ENCODE results near the gene COA7. TPM values are rescaled to one million over a fixed set of nuclear protein-coding genes. Genes with fewer than 3 reads are reported as not detected.

Gene COA7
- total RNA-seq (2013; cell fraction: nucleolus; rRNA removed), result 3.2 and 4.1 TPM in 2 replicates
- total RNA-seq (2014; rRNA removed) (6.8 and 7.5 TPM in 2 replicates), total RNA-seq (2014; rRNA removed; fragmentation: Illumina TruSeq; extraction: Trizol) (17.3 and 18.4 TPM in 2 replicates), total RNA-seq (2021) (20.0 and 20.2 TPM in 2 replicates), polyA plus RNA-seq (2011; rRNA removed) (13.7 and 16.1 TPM in 2 replicates), polyA plus RNA-seq (2014; fragmentation: Illumina TruSeq; extraction: Trizol) (15.4 and 15.7 TPM in 2 replicates), polyA plus RNA-seq (2014; fragmentation: Nextera tagmentation; extraction: Ambion mirVana) (10 to 100 TPM; 12.4 to 13.4 TPM), polyA plus RNA-seq (2014; rRNA removed) (13.1 and 14.0 TPM in 2 replicates), polyA plus RNA-seq (2016; fragmentation: Nextera tagmentation; extraction: Ambion mirVana) (10 to 100 TPM; 15.4 to 19.6 TPM), polyA minus RNA-seq (2011; rRNA and poly(A)+ RNA removed) (19.2 and 23.5 TPM in 2 replicates), Bru-seq, nascent RNA (percentile 68 among the genes with signal in this experiment), BruChase-seq, experiment 1, labeled RNA remaining after a 6-hour chase (percentile 67 among the genes with signal in this experiment), BruChase-seq, experiment 2, labeled RNA remaining after a 2-hour chase (percentile 77 among the genes with signal in this experiment)
- polyA plus RNA-seq (2011; ENCODE audit: low read depth), result 7.8 TPM
- 14.9 and 19.2 TPM in 2 replicates for polyA plus RNA-seq (2011; cell fraction: cytosol; rRNA removed)
- 3.9 and 4.1 TPM in 2 replicates for polyA plus RNA-seq (2011; cell fraction: nucleus; rRNA removed)
- 7.1 and 9.2 TPM in 2 replicates for polyA plus RNA-seq (2012)
- 4.9 and 5.6 TPM in 2 replicates for polyA minus RNA-seq (2011; cell fraction: cytosol; rRNA and poly(A)+ RNA removed)
- 0.97 and 2.4 TPM in 2 replicates for polyA minus RNA-seq (2011; cell fraction: nucleus; rRNA and poly(A)+ RNA removed)
- long read RNA-seq, experiment 1, full-length matches to known transcripts, result 16 of 16 reads
- long read RNA-seq, experiment 1, partial matches to known transcripts, result 0 of 16 reads
- long read RNA-seq, experiment 1, other reads (novel, unspliced or antisense), result 0 of 16 reads
- long read RNA-seq, experiment 2, full-length matches to known transcripts, result 91 of 95 reads
- long read RNA-seq, experiment 2, partial matches to known transcripts, result 1 of 95 reads
- long read RNA-seq, experiment 2, other reads (novel, unspliced or antisense), result 3 of 95 reads

DNA sequence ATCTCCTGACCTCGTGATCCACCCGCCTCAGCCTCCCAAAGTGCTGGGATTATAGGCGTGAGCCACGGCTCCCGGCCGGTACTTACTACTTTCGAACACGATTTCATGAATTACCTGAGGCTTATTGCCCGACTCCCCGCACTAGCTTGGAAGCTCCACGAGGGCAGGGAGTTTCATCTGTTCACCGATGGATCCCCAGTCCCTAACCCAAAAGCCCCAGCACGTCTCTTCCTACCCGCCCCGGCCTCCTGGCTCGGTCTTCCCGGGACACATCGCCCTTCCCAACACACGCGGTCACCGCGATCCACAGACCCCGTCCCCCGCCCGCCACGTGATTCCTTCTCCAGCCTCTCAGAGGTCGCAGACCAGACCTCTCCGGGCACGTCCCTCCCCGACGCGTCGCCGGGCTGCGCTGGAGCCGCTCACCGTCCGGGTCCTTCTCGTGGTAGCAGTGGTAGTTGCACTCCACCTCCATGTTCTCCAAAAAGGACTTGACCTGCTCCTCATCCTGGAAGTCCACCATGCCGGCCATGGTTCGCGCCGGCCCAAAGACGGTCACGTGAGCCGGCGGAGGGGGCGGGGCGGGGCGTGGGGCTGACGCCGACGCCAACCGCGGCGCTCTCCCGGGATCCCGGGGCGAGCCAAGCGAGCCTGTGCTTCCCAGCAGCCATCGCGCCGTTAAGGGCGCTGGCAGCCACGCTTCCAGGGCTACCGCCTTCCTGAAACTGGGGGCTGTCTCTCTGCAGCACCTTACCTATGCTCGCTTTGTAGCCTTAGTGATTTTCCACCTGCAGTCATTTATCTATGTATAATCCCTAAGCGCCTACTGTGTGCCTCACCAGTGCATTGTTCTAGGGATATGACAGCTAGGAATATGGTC, at the start of gene COA7:
Gene COA7 (minus strand): TSS at position 553 of the 880 bp plus-strand sequence. CDS start 21 bp downstream, at position 532.
- intact Hi-C loops (cut with micrococcal nuclease; ENCODE audit: unreplicated experiment) (no loop called here), in situ Hi-C loops (cut with MboI) (no loop called here)
- under 1% methylated on average over 53 of the region's 68 CpGs for WGBS (ENCODE audit: insufficient coverage, insufficient replicate concordance, low lambda C conversion rate, missing lambda C conversion rate)
- ChIA-PET RAD21 (ENCODE audit: unreplicated experiment) (interaction anchor here (2.0 kb wide), 1 partner anchor 224 kb away, joined by 5 read pairs; the partner anchor contains the start of gene ECHDC2), SMC1A (ENCODE audit: uncharacterized antibody, unreplicated experiment) (interaction anchor here (0.6 to 1.6 kb wide), 5 partner anchors 11 to 486 kb away, joined by 3 to 4 read pairs (median 3); no protein-coding TSS in a partner anchor), CTCF (interaction anchor here (0.7 to 2.2 kb wide), 5 partner anchors 10 to 484 kb away, joined by 3 to 11 read pairs (median 6); no protein-coding TSS in a partner anchor), POLR2A (no interaction called here)
- H3K9me3 ChIP-seq (replicated peaks; ENCODE audit: control insufficient read depth, insufficient read depth, low read length), result no peaks in the 10 kb centered on the region
- H3K27me3 ChIP-seq (replicated peaks in 1 of 2; ENCODE audit: control insufficient read depth in 2 of 2, insufficient read depth in 2 of 2, low read length in 1 of 2), result no peaks in the 10 kb centered on the region
- H3K4me2 ChIP-seq (ENCODE audit: control insufficient read depth, insufficient read depth), result peak within 1 kb of the TSS; percentile 90
- FAIRE-seq (no peak), DNase-seq (ENCODE audit: low read depth, low spot score) (peak; percentile 23), ATAC-seq (peak; percentile 70)
- peak within 1 kb of the TSS; percentile 74 for H3K9ac ChIP-seq (ENCODE audit: control insufficient read depth, insufficient read depth, low read length)
- no peaks in the 10 kb centered on the region for H4K20me1 ChIP-seq (ENCODE audit: control insufficient read depth, insufficient read depth)
- H3K79me2 ChIP-seq (ENCODE audit: control insufficient read depth, insufficient read depth, low read length), result peaks cover 27% of the 10 kb centered on the region
- H3K4me3 ChIP-seq, result peak within 1 kb of the TSS; percentile 75
- H3K27ac ChIP-seq (ENCODE audit: control insufficient read depth, insufficient read depth), result peak within 1 kb of the TSS; percentile 80
- H3K36me3 ChIP-seq (ENCODE audit: control insufficient read depth in 2 of 2, insufficient read depth in 2 of 2, low read length in 1 of 2), result no peaks in the 10 kb centered on the region
- peak within 1 kb of the TSS; percentile 81 for H2AFZ ChIP-seq (ENCODE audit: control insufficient read depth, low read depth, low read length)
- no TSS peak for BruUV-seq (replicated peaks)
- no peaks in the 10 kb centered on the region; the same call in 1 of the 2 replicates for H3K4me1 ChIP-seq (ENCODE audit: control insufficient read depth, insufficient read depth, low read length)
- peak; percentile 35 for TF ChIP-seq RELA (IDR thresholded peaks at IDR 0.05; ENCODE audit: borderline replicate concordance, partially characterized antibody)
- TF ChIP-seq ZNF207 (IDR thresholded peaks at IDR 0.05; ENCODE audit: borderline replicate concordance), result 0 out of 2 replicates have a peak, but pooled peaks have one; percentile 29
- TF ChIP-seq BACH1 (IDR thresholded peaks at IDR 0.05; ENCODE audit: borderline replicate concordance), result 0 out of 2 replicates have a peak, but pooled peaks have one; percentile 4
- TF ChIP-seq GATAD2B (conservative IDR thresholded peaks at IDR 0.05; ENCODE audit: low read depth), result peak; percentile 55
- TF ChIP-seq CHD4 (IDR thresholded peaks at IDR 0.05), result no peak
- peak; percentile 74 for TF ChIP-seq POLR2A (IDR thresholded peaks at IDR 0.05; ENCODE audit: low read depth, low read length)
- TF ChIP-seq CREB1 (IDR thresholded peaks at IDR 0.05; ENCODE audit: low read depth), result peak; percentile 31; the same call in 1 of the 2 replicates
- TF ChIP-seq, protein P1, sequence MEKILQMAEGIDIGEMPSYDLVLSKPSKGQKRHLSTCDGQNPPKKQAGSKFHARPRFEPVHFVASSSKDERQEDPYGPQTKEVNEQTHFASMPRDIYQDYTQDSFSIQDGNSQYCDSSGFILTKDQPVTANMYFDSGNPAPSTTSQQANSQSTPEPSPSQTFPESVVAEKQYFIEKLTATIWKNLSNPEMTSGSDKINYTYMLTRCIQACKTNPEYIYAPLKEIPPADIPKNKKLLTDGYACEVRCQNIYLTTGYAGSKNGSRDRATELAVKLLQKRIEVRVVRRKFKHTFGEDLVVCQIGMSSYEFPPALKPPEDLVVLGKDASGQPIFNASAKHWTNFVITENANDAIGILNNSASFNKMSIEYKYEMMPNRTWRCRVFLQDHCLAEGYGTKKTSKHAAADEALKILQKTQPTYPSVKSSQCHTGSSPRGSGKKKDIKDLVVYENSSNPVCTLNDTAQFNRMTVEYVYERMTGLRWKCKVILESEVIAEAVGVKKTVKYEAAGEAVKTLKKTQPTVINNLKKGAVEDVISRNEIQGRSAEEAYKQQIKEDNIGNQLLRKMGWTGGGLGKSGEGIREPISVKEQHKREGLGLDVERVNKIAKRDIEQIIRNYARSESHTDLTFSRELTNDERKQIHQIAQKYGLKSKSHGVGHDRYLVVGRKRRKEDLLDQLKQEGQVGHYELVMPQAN (conservative IDR thresholded peaks at IDR 0.05), result peak; percentile 53; the same call in 1 of the 2 replicates
- TF ChIP-seq SP1 (IDR thresholded peaks at IDR 0.05; ENCODE audit: low read depth, low read length), result peak; percentile 37
- no peak for TF ChIP-seq HCFC1 (IDR thresholded peaks at IDR 0.05; ENCODE audit: low read length)
- TF ChIP-seq CHD1 (IDR thresholded peaks at IDR 0.05; ENCODE audit: low read depth, low read length), result no peak
- TF ChIP-seq POLR2AphosphoS5 (IDR thresholded peaks at IDR 0.05; ENCODE audit: low read length), result peak; percentile 50; the same call in 1 of the 2 replicates
- TF ChIP-seq, protein P2, sequence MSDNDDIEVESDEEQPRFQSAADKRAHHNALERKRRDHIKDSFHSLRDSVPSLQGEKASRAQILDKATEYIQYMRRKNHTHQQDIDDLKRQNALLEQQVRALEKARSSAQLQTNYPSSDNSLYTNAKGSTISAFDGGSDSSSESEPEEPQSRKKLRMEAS (IDR thresholded peaks at IDR 0.05; ENCODE audit: low read depth, low read length), result peak; percentile 18
- peak; percentile 29 for TF ChIP-seq MEF2B (IDR thresholded peaks at IDR 0.05; ENCODE audit: partially characterized antibody, poor library complexity, severe bottlenecking)
- TF ChIP-seq, protein P3, sequence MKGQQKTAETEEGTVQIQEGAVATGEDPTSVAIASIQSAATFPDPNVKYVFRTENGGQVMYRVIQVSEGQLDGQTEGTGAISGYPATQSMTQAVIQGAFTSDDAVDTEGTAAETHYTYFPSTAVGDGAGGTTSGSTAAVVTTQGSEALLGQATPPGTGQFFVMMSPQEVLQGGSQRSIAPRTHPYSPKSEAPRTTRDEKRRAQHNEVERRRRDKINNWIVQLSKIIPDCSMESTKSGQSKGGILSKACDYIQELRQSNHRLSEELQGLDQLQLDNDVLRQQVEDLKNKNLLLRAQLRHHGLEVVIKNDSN (IDR thresholded peaks at IDR 0.05; ENCODE audit: borderline replicate concordance, extremely low read length, insufficient read depth, low read depth, low read length), result peak; percentile 78
- no peak for TF ChIP-seq FOXK2 (IDR thresholded peaks at IDR 0.05)
